CD4-positive, alpha-beta memory T cell (primary cell): ENCODE data around the gene ACBD5. TPM values are rescaled to one million over a fixed set of nuclear protein-coding genes. Genes with fewer than 3 reads are reported as not detected.
"Not testable (repeated sequence)": the region's sequence is repeated elsewhere in the genome, so short reads cannot be mapped to it uniquely, and the experiment has no call there.

ENCODE experiments used
- CTCF ChIA-PET: fragments of 350-600 bp; sonication (Branson Sonifier 250); formaldehyde crosslinking; loops from one replicate; lab custom pipeline; 2021; ENCODE audit warnings: inconsistent platforms; ENCODE audit not compliant: partially characterized antibody; lab: Charles Lee
- POLR2A ChIA-PET: fragments of 350-600 bp; sonication (Branson Sonifier 250); formaldehyde crosslinking; loops from one replicate; lab custom pipeline; 2021; ENCODE audit not compliant: partially characterized antibody; lab: Charles Lee
- DNase-seq, 5 donors: peaks; one replicate each; pipeline versions ENCODE4 v3.0.0 to v3.0.0-alpha.2; 2020 to 2022; ENCODE audit warnings: mixed read lengths in 1 of 5
- H3K27ac ChIP-seq: one replicate; pipeline ENCODE4 v1.7.0; 2013; ENCODE audit warnings: low read depth, low read length
- H3K27me3 ChIP-seq: 2 replicates; pipeline ENCODE4 v1.7.0; 2013; ENCODE audit warnings: mild to moderate bottlenecking, low read length, moderate library complexity; ENCODE audit not compliant: insufficient read depth
- H3K36me3 ChIP-seq: 2 replicates; pipeline ENCODE4 v1.7.0; 2013; ENCODE audit warnings: mild to moderate bottlenecking, low read length, moderate library complexity; ENCODE audit not compliant: insufficient read depth
- H3K4me1 ChIP-seq: 2 replicates; pipeline ENCODE4 v1.7.0; 2013; ENCODE audit warnings: mild to moderate bottlenecking, low read length, moderate library complexity; ENCODE audit not compliant: insufficient read depth
- H3K4me3 ChIP-seq, 2 donors: one replicate each; pipeline ENCODE4 v1.7.0; 2013; ENCODE audit warnings: low read length in 2 of 2, mild to moderate bottlenecking in 1 of 2
- H3K9me3 ChIP-seq, 2 donors: one replicate each; pipeline ENCODE4 v1.7.0; 2013; ENCODE audit warnings: low read length in 2 of 2, control low read depth in 1 of 2; ENCODE audit not compliant: control insufficient read depth in 1 of 2
- H3K27ac Mint-ChIP-seq, 7 donors: one replicate each; pipeline ENCODE4 v1.8.0; 2020 to 2021; ENCODE audit warnings: mixed read lengths in 7 of 7, mild to moderate bottlenecking in 6 of 7, inconsistent platforms in 3 of 7, moderate library complexity in 3 of 7
- H3K27me3 Mint-ChIP-seq, 2 donors: one replicate each; pipeline ENCODE4 v1.8.0; 2020 to 2021; ENCODE audit warnings: mixed read lengths in 2 of 2
- H3K36me3 Mint-ChIP-seq, 2 donors: one replicate each; pipeline ENCODE4 v1.8.0; 2020 to 2021; ENCODE audit warnings: mixed read lengths in 2 of 2, inconsistent platforms in 1 of 2, mild to moderate bottlenecking in 1 of 2
- H3K4me1 Mint-ChIP-seq, 4 donors: one replicate each; pipeline ENCODE4 v1.8.0; 2020 to 2021; ENCODE audit warnings: mixed read lengths in 4 of 4, mild to moderate bottlenecking in 1 of 4
- H3K4me3 Mint-ChIP-seq, 8 donors: one replicate each; pipeline ENCODE4 v1.8.0; 2020 to 2021; ENCODE audit warnings: mixed read lengths in 8 of 8, mild to moderate bottlenecking in 7 of 8, moderate library complexity in 6 of 8, inconsistent platforms in 3 of 8
- H3K9me3 Mint-ChIP-seq, 8 donors: one replicate each; pipeline ENCODE4 v1.8.0; 2020 to 2021; ENCODE audit warnings: mixed read lengths in 8 of 8, mild to moderate bottlenecking in 5 of 8, inconsistent platforms in 3 of 8, moderate library complexity in 1 of 8
- intact Hi-C: fragments of 100-400 bp; cut with micrococcal nuclease; formaldehyde crosslinking; loops from one replicate; pipeline ENCODE4 v1.15.1; 2023
- polyA plus RNA-seq, 2 donors: library from polyadenylated mRNA; unstranded; fragments of 300-500 nt; fragmentation: Illumina TruSeq; gene quantifications; one replicate each; pipeline ENCODE4 v1.2.3, GENCODE V29; 2021
- total RNA-seq, 2 experiments: library from RNA; stranded (reverse); gene quantifications; one replicate each; pipeline ENCODE4 v1.2.3, GENCODE V29; 2021

The ACBD5 gene, protein sequence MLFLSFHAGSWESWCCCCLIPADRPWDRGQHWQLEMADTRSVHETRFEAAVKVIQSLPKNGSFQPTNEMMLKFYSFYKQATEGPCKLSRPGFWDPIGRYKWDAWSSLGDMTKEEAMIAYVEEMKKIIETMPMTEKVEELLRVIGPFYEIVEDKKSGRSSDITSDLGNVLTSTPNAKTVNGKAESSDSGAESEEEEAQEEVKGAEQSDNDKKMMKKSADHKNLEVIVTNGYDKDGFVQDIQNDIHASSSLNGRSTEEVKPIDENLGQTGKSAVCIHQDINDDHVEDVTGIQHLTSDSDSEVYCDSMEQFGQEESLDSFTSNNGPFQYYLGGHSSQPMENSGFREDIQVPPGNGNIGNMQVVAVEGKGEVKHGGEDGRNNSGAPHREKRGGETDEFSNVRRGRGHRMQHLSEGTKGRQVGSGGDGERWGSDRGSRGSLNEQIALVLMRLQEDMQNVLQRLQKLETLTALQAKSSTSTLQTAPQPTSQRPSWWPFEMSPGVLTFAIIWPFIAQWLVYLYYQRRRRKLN
- total RNA-seq (10 to 100 TPM; 23.9 to 24.9 TPM), polyA plus RNA-seq (10 to 100 TPM; 11.3 to 11.4 TPM)

DNA sequence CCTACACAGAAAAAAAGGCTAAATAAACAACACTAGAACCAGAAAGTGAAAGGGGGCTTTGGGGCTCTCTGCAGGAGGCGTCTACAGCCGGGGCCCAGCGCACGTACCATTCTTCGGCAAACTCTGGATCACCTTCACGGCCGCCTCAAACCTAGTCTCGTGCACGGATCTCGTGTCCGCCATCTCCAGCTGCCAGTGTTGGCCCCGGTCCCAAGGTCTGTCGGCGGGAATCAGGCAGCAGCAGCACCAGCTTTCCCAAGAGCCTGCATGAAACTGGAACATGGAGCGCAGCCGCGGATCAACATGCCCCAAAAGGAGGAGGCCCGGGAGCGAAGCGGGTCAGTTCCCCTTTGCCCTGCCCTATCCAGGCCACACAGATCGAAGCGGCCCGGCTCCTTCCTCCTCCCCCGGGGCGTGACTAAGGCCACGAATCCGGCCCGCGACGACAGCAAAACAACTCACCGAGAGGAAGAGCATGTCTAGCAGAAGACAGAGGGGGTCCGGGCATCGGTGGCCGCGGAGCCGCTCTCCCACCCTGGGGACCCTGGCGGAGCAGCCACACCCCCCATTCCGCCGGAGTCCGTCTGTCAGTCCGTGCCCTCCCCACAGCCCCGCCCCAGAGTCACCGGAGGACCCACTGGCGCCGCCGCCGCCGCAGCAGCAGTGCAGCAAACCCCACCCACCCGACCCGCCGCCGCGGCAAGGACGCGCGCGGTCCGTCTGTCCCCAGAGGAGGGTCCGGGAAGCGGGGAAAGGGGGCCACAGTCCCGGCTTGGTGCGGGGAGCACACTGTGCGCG is at the start of gene ACBD5:
Gene ACBD5, minus strand, starts transcription at position 586 of the 798 bp plus-strand sequence. Its CDS starts 109 bp downstream, at position 477.
- Mint-ChIP-seq H3K4me3 (peak within 1 kb of the TSS; percentile 95 to 99 (median 99)), H3K27me3 (peaks cover 0 to 3% of the 10 kb centered on the region in 2 donors), H3K4me1 (peaks cover 20 to 54% (median 31%) of the 10 kb centered on the region in 4 donors), H3K27ac (peak within 1 kb of the TSS; percentile 98 to 100 (median 99)), H3K36me3 (peaks cover 0 to 28% of the 10 kb centered on the region in 2 donors), H3K9me3 (peaks cover 0 to 5% (median 0%) of the 10 kb centered on the region in 8 donors)
- no peaks in the 10 kb centered on the region for H3K9me3 ChIP-seq
- DNase-seq: peak; percentile 51 to 80 (median 59)
- CTCF ChIA-PET: interaction anchor here (1.4 to 6.2 kb wide), 3 partner anchors 11 to 45 kb away, joined by 4 to 65 read pairs (median 22); no protein-coding TSS in a partner anchor
- H3K4me1 ChIP-seq: peaks cover 44% of the 10 kb centered on the region
- peak within 1 kb of the TSS; percentile 66 to 94 for H3K4me3 ChIP-seq
- intact Hi-C loops: loop anchor here (5.0 kb wide), 3 partner anchors 47 to 1292 kb away; partner anchors contain the start of genes APBB1IP and WAC
- H3K27me3 ChIP-seq: no peaks in the 10 kb centered on the region
- H3K36me3 ChIP-seq: no peaks in the 10 kb centered on the region
- POLR2A ChIA-PET: interaction anchor here (0.6 to 5.5 kb wide), 10 partner anchors 12 to 264 kb away, joined by 3 to 126 read pairs (median 7); partner anchors contain the start of genes MASTL, RAB18 and YME1L1
- peak within 1 kb of the TSS; percentile 89 for H3K27ac ChIP-seq

DNA sequence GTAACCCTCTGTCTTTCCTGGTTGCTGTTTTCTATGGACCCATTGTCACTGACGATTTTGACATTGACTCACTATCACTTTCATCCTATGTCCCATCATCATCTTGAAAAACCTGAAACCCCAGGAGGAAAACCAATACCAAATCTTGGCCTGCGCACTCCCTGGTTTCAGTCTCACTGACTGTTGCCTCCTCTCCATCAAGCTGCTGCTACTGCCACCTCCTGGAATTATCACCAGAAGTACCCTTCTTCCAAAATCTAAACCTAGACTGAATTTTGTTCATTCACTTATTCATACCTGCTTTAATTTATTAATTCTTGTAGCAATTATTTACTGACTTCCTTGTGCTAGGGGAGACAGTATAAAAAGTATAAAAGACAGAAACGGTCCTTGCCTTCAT is 44.5 kb upstream of the ACBD5 start:
- POLR2A ChIA-PET: interaction anchor here (0.9 to 1.2 kb wide), 2 partner anchors 43 to 62 kb away, joined by 3 to 5 read pairs; no protein-coding TSS in a partner anchor
- no peaks in the 10 kb centered on the region for H3K9me3 Mint-ChIP-seq

DNA sequence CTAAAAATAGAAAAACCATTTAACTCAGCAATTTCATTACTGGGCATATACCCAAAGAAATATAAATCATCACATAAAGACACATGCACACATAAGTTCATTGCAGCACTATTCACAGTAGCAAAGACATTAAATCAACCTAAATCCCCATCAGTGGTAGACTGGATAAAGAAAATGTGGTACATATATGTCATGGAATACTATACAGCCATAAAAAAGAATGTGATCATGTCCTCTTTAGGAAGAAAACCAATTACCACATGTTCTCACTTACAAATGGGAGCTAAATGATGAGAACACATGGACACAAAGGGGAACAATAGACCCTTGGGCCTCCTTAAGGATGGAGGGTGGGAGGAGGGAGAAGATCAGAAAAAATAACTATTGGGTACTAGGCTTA is 36.0 kb upstream of the ACBD5 start:
- Mint-ChIP-seq H3K27me3 (peaks cover 18 to 19% of the 10 kb centered on the region in 2 donors), H3K4me1 (no peaks in the 10 kb centered on the region), H3K9me3 (peaks cover 0 to 10% (median 3%) of the 10 kb centered on the region in 8 donors), H3K27ac (no peak overlapping the region), H3K36me3 (peaks cover 0 to 3% of the 10 kb centered on the region in 2 donors), H3K4me3 (no peak overlapping the region)
- H3K27me3 ChIP-seq: peaks cover 4% of the 10 kb centered on the region
- no peak overlapping the region for H3K27ac ChIP-seq
- ChIA-PET CTCF (interaction anchor here (2.2 kb wide), 1 partner anchor 24 kb away, joined by 8 read pairs; no protein-coding TSS in a partner anchor), POLR2A (interaction anchor here (1.0 kb wide), 1 partner anchor 17 kb away, joined by 4 read pairs; no protein-coding TSS in a partner anchor)
- intact Hi-C loops: no loop called here
- H3K4me1 ChIP-seq: no peaks in the 10 kb centered on the region
- no peak overlapping the region for H3K4me3 ChIP-seq
- no peaks in the 10 kb centered on the region for H3K9me3 ChIP-seq
- no peaks in the 10 kb centered on the region for H3K36me3 ChIP-seq
- DNase-seq: no peak

More for the DNA sequence above, 44.5 kb upstream of the ACBD5 start:
- intact Hi-C loops: loop anchor here (1.0 to 5.0 kb wide), 3 partner anchors 27 to 61 kb away; partner anchors contain the start of gene ACBD5
- CTCF ChIA-PET: interaction anchor here (1.1 to 1.7 kb wide), 5 partner anchors 33 to 62 kb away, joined by 3 to 34 read pairs (median 4); no protein-coding TSS in a partner anchor
- Histone ChIP-seq H3K27ac (no peak overlapping the region), H3K4me3 (no peak overlapping the region), H3K4me1 (no peaks in the 10 kb centered on the region), H3K27me3 (no peaks in the 10 kb centered on the region), H3K9me3 (no peaks in the 10 kb centered on the region), H3K36me3 (no peaks in the 10 kb centered on the region)
- Mint-ChIP-seq H3K4me3 (no peak overlapping the region), H3K27ac (no peak overlapping the region), H3K36me3 (no peaks in the 10 kb centered on the region), H3K27me3 (no peaks in the 10 kb centered on the region), H3K4me1 (peaks cover 0 to 4% (median 3%) of the 10 kb centered on the region in 4 donors)
- DNase-seq: peak; percentile 34 to 55 (median 37)

- H3K4me1 ChIP-seq, H3K4me3 ChIP-seq, H3K36me3 ChIP-seq, POLR2A ChIA-PET, DNase-seq, H3K36me3 Mint-ChIP-seq, H3K27ac Mint-ChIP-seq, H3K27ac ChIP-seq, H3K9me3 Mint-ChIP-seq, CTCF ChIA-PET, H3K27me3 ChIP-seq, H3K9me3 ChIP-seq, H3K4me1 Mint-ChIP-seq, intact Hi-C loops, H3K4me3 Mint-ChIP-seq: not testable (repeated sequence)
- H3K27me3 Mint-ChIP-seq: peaks cover 10 to 19% of the 10 kb centered on the region in 2 donors
Observed at GRCh38 chr10:27266025-27266424, 25.4 kb upstream of the ACBD5 start.

GRCh38 chr10:27262788-27263187 is 22.2 kb upstream of the ACBD5 start:
- H3K27ac ChIP-seq, POLR2A ChIA-PET, H3K9me3 Mint-ChIP-seq, DNase-seq, H3K4me3 ChIP-seq, CTCF ChIA-PET, H3K4me3 Mint-ChIP-seq, H3K36me3 ChIP-seq, H3K27ac Mint-ChIP-seq, H3K9me3 ChIP-seq, intact Hi-C loops, H3K36me3 Mint-ChIP-seq: not testable (repeated sequence)
- Mint-ChIP-seq H3K27me3 (peaks cover 22 to 33% of the 10 kb centered on the region in 2 donors), H3K4me1 (peaks cover 11 to 19% (median 15%) of the 10 kb centered on the region in 4 donors)
- H3K4me1 ChIP-seq: peaks cover 17% of the 10 kb centered on the region
- H3K27me3 ChIP-seq: peaks cover 28% of the 10 kb centered on the region

DNA sequence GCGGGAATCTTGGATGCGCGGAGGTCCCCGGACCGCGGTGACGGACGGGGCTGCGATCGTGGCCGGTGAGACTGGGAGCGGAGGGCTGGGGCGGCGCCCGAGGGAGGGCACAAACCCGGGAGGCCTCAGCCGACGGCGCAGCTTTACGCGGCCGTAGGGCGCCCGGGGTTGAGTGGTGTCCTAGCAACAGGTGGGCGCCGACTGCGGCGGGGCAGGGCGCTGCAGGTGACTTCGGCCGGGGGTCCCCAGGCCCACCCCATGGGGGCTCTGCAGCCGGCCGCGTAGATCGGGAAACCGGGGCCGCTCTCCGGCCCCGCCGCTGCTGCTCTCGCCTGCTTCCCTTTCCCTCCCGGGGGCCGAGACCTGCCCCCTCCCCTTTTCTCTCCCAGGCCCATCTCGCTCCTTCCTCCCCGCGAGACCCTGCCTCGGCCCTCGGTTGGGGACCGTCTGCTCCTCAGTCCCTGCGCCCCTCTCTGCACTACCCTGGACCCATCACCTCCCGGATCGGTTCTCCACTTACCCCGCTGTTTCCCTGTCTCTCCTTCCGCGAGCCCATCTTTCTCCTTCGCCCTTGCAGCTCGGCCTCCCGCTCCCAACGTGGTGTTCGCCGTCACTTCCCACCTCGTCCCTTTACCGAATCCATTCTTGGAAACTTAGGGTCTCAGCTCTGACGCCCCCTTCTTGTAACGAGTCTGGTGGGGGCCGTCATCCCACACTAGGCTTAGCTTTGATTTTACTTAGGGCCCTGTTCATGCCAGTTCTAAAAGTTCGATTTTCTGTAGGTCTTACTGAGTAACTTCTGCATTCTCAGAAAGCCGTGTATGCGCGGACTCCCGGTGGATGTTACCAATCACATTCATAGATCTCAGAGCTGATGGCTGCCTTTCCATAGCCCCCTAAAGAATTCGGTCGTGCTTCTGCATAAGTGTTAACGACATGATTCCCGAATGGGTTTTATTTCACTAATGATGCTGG is 18.5 kb upstream of the ACBD5 start:
- Mint-ChIP-seq H3K27me3 (peaks cover 22 to 28% of the 10 kb centered on the region in 2 donors), H3K4me3 (peak overlapping the region; percentile 83 to 98 (median 93)), H3K27ac (peak overlapping the region; percentile 17 to 90 (median 63)), H3K36me3 (peaks cover 0 to 10% of the 10 kb centered on the region in 2 donors), H3K9me3 (peaks cover 0 to 7% (median 3%) of the 10 kb centered on the region in 8 donors), H3K4me1 (peaks cover 19 to 29% (median 23%) of the 10 kb centered on the region in 4 donors)
- no peak overlapping the region for H3K27ac ChIP-seq
- H3K4me3 ChIP-seq: peak overlapping the region; percentile 17 to 55
- peaks cover 28% of the 10 kb centered on the region for H3K27me3 ChIP-seq
- intact Hi-C loops: loop anchor here (1.0 kb wide), 1 partner anchor 26 kb away; no protein-coding TSS in a partner anchor
- peaks cover 0 to 5% of the 10 kb centered on the region in 2 donors for H3K9me3 ChIP-seq
- ChIA-PET CTCF (interaction anchor here (0.7 kb wide), 2 partner anchors 8 to 35 kb away, joined by 3 to 4 read pairs; no protein-coding TSS in a partner anchor), POLR2A (interaction anchor here (0.9 to 1.9 kb wide), 4 partner anchors 9 to 19 kb away, joined by 3 to 14 read pairs (median 4); no protein-coding TSS in a partner anchor)
- peaks cover 21% of the 10 kb centered on the region for H3K4me1 ChIP-seq
- no peaks in the 10 kb centered on the region for H3K36me3 ChIP-seq
- DNase-seq: peak in 2 of 5 donors; percentile 11 to 23
